ENCODE measurements around the gene RPL18. TPM values are rescaled to one million over a fixed set of nuclear protein-coding genes. Genes with fewer than 3 reads are reported as not detected.

Gene RPL18
- total and polyA plus RNA-seq, 12 donors: 493 to 2,257 (median 564) TPM

DNA sequence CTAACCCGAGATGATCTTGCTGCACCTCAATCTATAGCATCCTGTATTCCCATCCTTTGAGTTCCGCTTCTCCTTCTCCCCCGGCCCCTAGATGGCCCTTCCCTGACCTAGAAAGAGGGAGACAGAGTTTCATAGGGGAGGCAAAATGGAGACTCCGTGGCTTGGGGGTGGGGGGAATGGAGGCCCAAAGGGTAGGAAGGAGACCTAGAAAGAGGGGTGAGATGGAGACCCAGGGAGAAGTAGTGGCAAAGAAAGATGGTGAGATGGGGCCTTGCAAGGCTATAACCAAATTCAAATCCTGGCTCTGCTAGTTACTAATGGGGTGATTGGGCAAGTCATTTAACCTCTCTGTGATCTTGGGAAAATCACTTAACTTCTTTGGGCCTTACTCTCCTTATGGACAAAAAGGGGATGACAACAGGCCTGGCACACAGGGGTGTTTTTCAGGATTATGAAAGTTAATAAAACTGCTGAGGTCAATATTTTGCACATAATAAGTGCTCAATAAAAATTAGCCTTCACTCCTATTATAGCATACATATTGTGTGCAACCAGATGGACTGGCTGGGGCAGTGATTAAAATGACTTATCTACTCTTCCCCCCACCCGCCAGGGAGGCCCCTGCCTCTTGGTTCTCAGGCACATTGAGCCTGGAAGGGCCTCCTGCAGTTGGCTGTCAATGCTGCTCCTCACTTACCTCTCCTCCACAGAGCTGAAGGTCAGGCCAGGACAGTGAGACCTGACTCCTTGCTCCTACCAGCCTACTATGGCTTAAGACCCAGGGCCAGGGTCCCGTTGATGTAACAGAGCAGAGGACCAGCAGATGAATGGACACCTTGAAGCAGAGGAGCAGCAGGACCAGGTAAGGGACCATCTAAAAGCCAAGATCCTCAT lies 961 bp upstream of the RPL18 start:
- Histone ChIP-seq H3K27me3 (no peaks in the 10 kb centered on the region), H3K36me3 (peaks cover 0 to 36% (median 22%) of the 10 kb centered on the region in 9 donors), H3K4me3 (peak overlapping the region; percentile 26 to 95 (median 78)), H3K9me3 (no peaks in the 10 kb centered on the region), H3K4me1 (peaks cover 18 to 66% (median 39%) of the 10 kb centered on the region in 9 donors), H3K27ac (peak overlapping the region; percentile 64 to 93 (median 88))
- TF ChIP-seq, protein P1, sequence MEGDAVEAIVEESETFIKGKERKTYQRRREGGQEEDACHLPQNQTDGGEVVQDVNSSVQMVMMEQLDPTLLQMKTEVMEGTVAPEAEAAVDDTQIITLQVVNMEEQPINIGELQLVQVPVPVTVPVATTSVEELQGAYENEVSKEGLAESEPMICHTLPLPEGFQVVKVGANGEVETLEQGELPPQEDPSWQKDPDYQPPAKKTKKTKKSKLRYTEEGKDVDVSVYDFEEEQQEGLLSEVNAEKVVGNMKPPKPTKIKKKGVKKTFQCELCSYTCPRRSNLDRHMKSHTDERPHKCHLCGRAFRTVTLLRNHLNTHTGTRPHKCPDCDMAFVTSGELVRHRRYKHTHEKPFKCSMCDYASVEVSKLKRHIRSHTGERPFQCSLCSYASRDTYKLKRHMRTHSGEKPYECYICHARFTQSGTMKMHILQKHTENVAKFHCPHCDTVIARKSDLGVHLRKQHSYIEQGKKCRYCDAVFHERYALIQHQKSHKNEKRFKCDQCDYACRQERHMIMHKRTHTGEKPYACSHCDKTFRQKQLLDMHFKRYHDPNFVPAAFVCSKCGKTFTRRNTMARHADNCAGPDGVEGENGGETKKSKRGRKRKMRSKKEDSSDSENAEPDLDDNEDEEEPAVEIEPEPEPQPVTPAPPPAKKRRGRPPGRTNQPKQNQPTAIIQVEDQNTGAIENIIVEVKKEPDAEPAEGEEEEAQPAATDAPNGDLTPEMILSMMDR (IDR thresholded peaks at IDR 0.05): no peak
- DNase-seq: no peak
- 30 to 31% methylated on average over 6 of the region's 6 CpGs for WGBS, 2 donors
- ATAC-seq: no peak
- intact Hi-C loops (cut with DNase I): no loop called here

- no peak for ATAC-seq
- no peak for DNase-seq
- WGBS, 2 donors: 1 to 2% methylated on average over 18 of the region's 18 CpGs
Observed at GRCh38 chr19:48618278-48618915, 581 bp downstream of the RPL18 start.

GRCh38 chr19:48617146-48617937 lies 1.6 kb downstream of the RPL18 start:
- peak overlapping the region in 6 of 10 donors; percentile 83 to 92 (median 88) for H3K27ac ChIP-seq
- ATAC-seq (no peak), DNase-seq (no peak)
- no peaks in the 10 kb centered on the region for H3K27me3 ChIP-seq
- no peaks in the 10 kb centered on the region for H3K9me3 ChIP-seq
- H3K4me1 ChIP-seq: peaks cover 12 to 44% (median 27%) of the 10 kb centered on the region in 9 donors
- WGBS, 2 donors: 65 to 67% methylated on average over 18 of the region's 18 CpGs
- intact Hi-C loops (cut with DNase I): no loop called here
- TF ChIP-seq, protein P1 (IDR thresholded peaks at IDR 0.05): no peak
- H3K4me3 ChIP-seq: peak overlapping the region in 9 of 10 donors; percentile 21 to 95 (median 81)
- H3K36me3 ChIP-seq: peaks cover 0 to 39% (median 22%) of the 10 kb centered on the region in 9 donors

More at GRCh38 chr19:48618278-48618915, 581 bp downstream of the RPL18 start:
- intact Hi-C loops (cut with DNase I): loop anchor here in 1 of 10 donors (1.0 kb wide), 1 partner anchor 29 kb away; no protein-coding TSS in a partner anchor
- Histone ChIP-seq H3K27me3 (no peaks in the 10 kb centered on the region), H3K4me3 (peak overlapping the region; percentile 74 to 95 (median 81)), H3K27ac (peak overlapping the region; percentile 53 to 92 (median 88)), H3K36me3 (peaks cover 0 to 39% (median 22%) of the 10 kb centered on the region in 9 donors), H3K4me1 (peaks cover 14 to 53% (median 33%) of the 10 kb centered on the region in 9 donors), H3K9me3 (no peaks in the 10 kb centered on the region)
- TF ChIP-seq, protein P1 (IDR thresholded peaks at IDR 0.05): no peak
